Skeletal muscle satellite cell (primary cell): Measurements from ENCODE around the gene DGKB.
"Not testable (repeated sequence)": the region's sequence is repeated elsewhere in the genome, so short reads cannot be mapped to it uniquely, and the experiment has no call there.

Experiments used
- H3K27me3 ChIP-seq: 2 replicates; pipeline ENCODE4 v1.7.0; 2013; ENCODE audit warnings: low read length; ENCODE audit not compliant: control insufficient read depth, insufficient read depth
- H3K36me3 ChIP-seq: 2 replicates; pipeline ENCODE4 v1.7.0; 2013; ENCODE audit warnings: mild to moderate bottlenecking, control low read depth, low read length; ENCODE audit not compliant: insufficient read depth
- H3K4me1 ChIP-seq: 2 replicates; pipeline ENCODE4 v1.7.0; 2013; ENCODE audit warnings: low read length; ENCODE audit not compliant: control insufficient read depth, insufficient read depth
- H3K4me2 ChIP-seq: 2 replicates; pipeline ENCODE4 v1.7.0; 2013; ENCODE audit warnings: mild to moderate bottlenecking, low read length
- H3K4me3 ChIP-seq: 2 replicates; pipeline ENCODE4 v1.7.0; 2013; ENCODE audit warnings: low read length
- H3K9ac ChIP-seq: 2 replicates; pipeline ENCODE4 v1.7.0; 2013; ENCODE audit warnings: mild to moderate bottlenecking, low read depth, low read length, moderate library complexity
- H3K9me3 ChIP-seq: replicated peaks from 2 replicates; pipeline ENCODE4 v1.7.0; 2013; ENCODE audit warnings: mild to moderate bottlenecking, control low read depth, low read length

DGKB gene

GRCh38 chr7:14501436-14501835, 401.1 kb downstream of the DGKB start:
- H3K4me1 ChIP-seq, result no peaks in the 10 kb centered on the region

GRCh38 chr7:14497390-14497789, 405.2 kb downstream of the DGKB start:
- Histone ChIP-seq H3K36me3 (no peaks in the 10 kb centered on the region), H3K9me3 (no peaks in the 10 kb centered on the region), H3K4me1 (no peaks in the 10 kb centered on the region), H3K4me3 (no peak overlapping the region), H3K4me2 (no peak overlapping the region), H3K9ac (no peak overlapping the region), H3K27me3 (no peaks in the 10 kb centered on the region)

More at GRCh38 chr7:14501436-14501835, 401.1 kb downstream of the DGKB start:
- H3K4me3 ChIP-seq, result no peak overlapping the region
- H3K9ac ChIP-seq, result no peak overlapping the region
- H3K36me3 ChIP-seq, result no peaks in the 10 kb centered on the region
- no peaks in the 10 kb centered on the region for H3K27me3 ChIP-seq
- H3K4me2 ChIP-seq, result no peak overlapping the region
- no peaks in the 10 kb centered on the region for H3K9me3 ChIP-seq

GRCh38 chr7:14495633-14496032, 406.9 kb downstream of the DGKB start:
- Histone ChIP-seq H3K4me2 (no peak overlapping the region), H3K27me3 (no peaks in the 10 kb centered on the region), H3K9me3 (no peaks in the 10 kb centered on the region), H3K9ac (no peak overlapping the region), H3K36me3 (no peaks in the 10 kb centered on the region), H3K4me1 (no peaks in the 10 kb centered on the region), H3K4me3 (no peak overlapping the region)

- H3K9ac ChIP-seq, result no peak overlapping the region
- no peaks in the 10 kb centered on the region for H3K36me3 ChIP-seq
- H3K27me3 ChIP-seq, result no peaks in the 10 kb centered on the region
- H3K4me2 ChIP-seq, result no peak overlapping the region
- no peak overlapping the region for H3K4me3 ChIP-seq
- H3K9me3 ChIP-seq, result no peaks in the 10 kb centered on the region
- no peaks in the 10 kb centered on the region for H3K4me1 ChIP-seq
Observed at GRCh38 chr7:14487701-14488395, 414.7 kb downstream of the DGKB start.

GRCh38 chr7:14483663-14484062, 418.9 kb downstream of the DGKB start:
- Histone ChIP-seq H3K36me3 (no peaks in the 10 kb centered on the region), H3K27me3 (no peaks in the 10 kb centered on the region), H3K9me3 (no peaks in the 10 kb centered on the region), H3K4me2 (no peak overlapping the region), H3K4me1 (no peaks in the 10 kb centered on the region), H3K9ac (no peak overlapping the region), H3K4me3 (no peak overlapping the region)

DNA sequence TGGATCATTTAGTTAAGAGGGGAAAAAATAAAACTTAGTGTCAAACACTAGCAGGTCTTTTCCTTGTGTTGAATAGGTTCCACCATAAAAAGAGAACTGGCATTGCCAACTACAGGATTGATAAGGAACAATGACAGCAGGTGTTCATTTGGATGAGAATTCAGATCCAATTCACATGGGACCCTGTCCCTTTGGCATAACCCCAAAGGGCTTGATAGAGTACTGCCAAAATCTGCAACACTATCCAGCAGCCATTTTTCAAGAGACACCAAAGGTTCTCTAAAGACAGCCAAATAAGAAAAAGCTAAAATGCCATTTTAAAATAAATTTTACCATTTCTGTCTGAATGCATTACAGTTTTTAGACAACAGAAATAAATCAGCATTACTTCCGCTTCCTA, 422.3 kb downstream of the DGKB start:
- H3K9ac ChIP-seq, result no peak overlapping the region
- no peaks in the 10 kb centered on the region for H3K4me1 ChIP-seq
- H3K4me2 ChIP-seq, result no peak overlapping the region

DNA sequence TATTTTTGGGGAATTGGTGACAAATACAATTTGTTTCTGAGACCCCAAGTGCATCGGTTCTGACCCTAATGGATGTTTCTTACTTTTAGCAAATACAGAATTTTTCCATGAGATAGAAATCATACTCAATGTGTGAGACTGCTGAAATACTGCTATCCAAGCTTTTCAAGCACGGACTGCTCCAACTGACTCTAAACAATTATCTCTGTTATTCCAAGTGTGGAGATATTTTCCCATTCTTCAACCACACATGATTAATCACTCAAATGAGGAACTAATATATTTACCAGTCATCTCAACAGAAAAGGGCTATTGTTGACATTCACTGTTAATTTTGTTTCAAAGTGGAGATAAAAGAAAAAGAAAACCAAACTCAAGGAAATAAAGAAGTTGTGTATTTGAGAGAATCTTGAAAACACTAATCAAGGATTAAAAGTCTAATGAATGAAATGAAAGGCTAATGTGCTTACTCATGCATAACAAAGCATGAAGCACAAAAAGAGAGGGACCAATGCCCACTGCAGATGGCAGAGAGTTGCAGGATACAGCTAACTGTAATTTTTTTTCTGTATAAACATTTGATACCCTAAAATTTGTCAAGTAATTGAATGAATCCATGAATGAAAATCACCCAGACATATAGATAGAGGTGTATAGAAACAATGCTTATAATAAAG, 423.6 kb downstream of the DGKB start:
- no peak overlapping the region for H3K4me2 ChIP-seq
- no peak overlapping the region for H3K4me3 ChIP-seq
- H3K9ac ChIP-seq, result no peak overlapping the region
- H3K27me3 ChIP-seq, result no peaks in the 10 kb centered on the region
- no peaks in the 10 kb centered on the region for H3K4me1 ChIP-seq
- no peaks in the 10 kb centered on the region for H3K36me3 ChIP-seq
- H3K9me3 ChIP-seq, result no peaks in the 10 kb centered on the region

More for the DNA sequence above, 422.3 kb downstream of the DGKB start:
- Histone ChIP-seq H3K27me3 (no peaks in the 10 kb centered on the region), H3K9me3 (no peaks in the 10 kb centered on the region), H3K4me3 (no peak overlapping the region), H3K36me3 (no peaks in the 10 kb centered on the region)

DNA sequence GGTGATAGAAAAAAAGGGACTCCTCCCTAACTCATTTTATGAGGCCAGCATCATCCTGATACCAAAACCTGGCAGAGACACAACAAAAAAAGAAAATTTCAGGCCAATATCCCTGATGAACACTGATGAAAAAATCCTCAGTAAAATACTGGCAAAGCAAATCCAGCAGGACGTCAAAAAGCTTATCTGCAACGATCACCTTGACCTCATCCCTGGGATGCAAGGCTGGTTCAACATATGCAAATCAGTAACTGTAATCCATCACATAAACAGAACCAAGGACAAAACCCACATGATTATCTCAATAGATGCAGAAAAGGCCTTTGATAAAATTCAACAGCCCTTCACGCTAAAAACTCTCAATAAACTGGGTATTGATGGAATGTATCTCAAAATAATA, 440.8 kb downstream of the DGKB start:
- not testable (repeated sequence) for H3K4me2 ChIP-seq

GRCh38 chr7:14458846-14459245, 443.7 kb downstream of the DGKB start:
- not testable (repeated sequence) for H3K9ac ChIP-seq, H3K9me3 ChIP-seq, H3K36me3 ChIP-seq, H3K4me1 ChIP-seq, H3K27me3 ChIP-seq, H3K4me3 ChIP-seq, H3K4me2 ChIP-seq

More for the DNA sequence above, 440.8 kb downstream of the DGKB start:
- H3K36me3 ChIP-seq, H3K27me3 ChIP-seq, H3K4me3 ChIP-seq, H3K9ac ChIP-seq, H3K9me3 ChIP-seq, H3K4me1 ChIP-seq: not testable (repeated sequence)

DNA sequence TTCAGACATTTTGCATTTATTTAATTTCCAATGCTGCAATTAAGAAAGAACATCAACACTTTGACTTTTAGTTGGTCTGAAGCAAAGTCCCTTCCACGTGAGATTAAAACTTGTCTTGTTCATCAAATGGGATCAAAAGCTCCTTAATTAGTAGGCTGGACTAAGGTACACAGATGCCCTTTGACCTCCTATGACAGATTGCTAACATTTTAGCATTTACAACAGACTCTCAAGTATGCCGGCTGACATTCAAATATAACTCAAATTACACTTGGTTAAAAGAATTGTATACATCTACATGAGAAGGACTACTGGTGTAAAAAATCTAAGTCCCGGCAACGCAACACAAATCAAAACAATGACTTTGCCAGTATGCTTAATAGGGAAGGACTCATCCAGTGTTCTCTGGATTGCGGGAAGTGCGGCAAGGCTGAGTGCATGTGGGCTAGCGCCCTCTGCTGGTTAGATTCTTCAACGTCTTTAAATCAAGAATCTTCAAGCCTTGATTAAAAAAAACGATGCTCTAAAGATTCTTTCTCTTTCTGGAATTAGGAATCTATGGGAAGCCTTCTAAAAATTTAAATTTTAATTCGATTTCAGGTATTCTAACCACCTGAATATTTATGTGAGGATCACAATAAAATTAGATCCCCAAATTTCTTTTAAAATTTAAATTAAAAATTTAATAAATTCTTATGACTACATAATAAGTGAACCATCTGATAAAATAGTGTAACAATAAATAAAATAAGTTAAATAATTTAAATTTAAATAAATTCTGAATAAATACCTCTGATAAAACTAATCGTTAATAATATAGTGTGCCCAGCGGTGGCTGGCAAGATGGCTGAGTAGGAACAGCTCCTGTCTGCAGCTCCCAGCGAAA, 444.7 kb downstream of the DGKB start:
- H3K4me3 ChIP-seq, result peak overlapping the region; percentile 55
- peak overlapping the region; percentile 7 for H3K9ac ChIP-seq
- H3K4me1 ChIP-seq, result peaks cover 3% of the 10 kb centered on the region

DNA sequence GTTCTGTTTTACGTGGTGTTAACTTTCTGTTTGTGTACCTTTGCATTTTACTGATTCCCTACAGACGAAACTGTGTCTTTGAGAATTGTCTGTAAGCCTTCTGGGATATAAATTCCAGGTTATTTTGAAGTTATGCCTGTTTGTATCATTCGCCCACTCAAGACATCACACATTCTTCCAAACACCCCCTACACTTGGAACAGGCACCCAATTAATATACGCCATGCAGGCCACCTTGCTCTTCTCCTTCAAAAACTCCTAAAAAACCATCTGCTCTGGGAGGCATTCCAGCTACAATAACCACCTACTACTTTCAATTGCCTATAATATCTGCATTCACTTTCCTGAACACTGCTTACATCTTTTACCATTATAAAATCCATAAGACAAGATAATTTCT, 453.3 kb downstream of the DGKB start:
- no peaks in the 10 kb centered on the region for H3K36me3 ChIP-seq
- no peaks in the 10 kb centered on the region for H3K9me3 ChIP-seq
- no peaks in the 10 kb centered on the region for H3K4me1 ChIP-seq
- no peak overlapping the region for H3K9ac ChIP-seq
- no peak overlapping the region for H3K4me2 ChIP-seq
- no peak overlapping the region for H3K4me3 ChIP-seq
- H3K27me3 ChIP-seq, result no peaks in the 10 kb centered on the region

More for the DNA sequence above, 444.7 kb downstream of the DGKB start:
- H3K27me3 ChIP-seq, result no peaks in the 10 kb centered on the region
- H3K4me2 ChIP-seq, result peak overlapping the region; percentile 78
- no peaks in the 10 kb centered on the region for H3K36me3 ChIP-seq
- no peaks in the 10 kb centered on the region for H3K9me3 ChIP-seq
